Esophagus mucosa (tissue), 1 donor: ENCODE data around the gene FH. TPM values are rescaled to one million over a fixed set of nuclear protein-coding genes. Genes with fewer than 3 reads are reported as not detected.

Source experiments
- ATAC-seq: fragments of 200-7000 bp; cut with Tn5 transposase; one replicate; pipeline ENCODE4 v1.9.1; 2020
- total RNA-seq: library from RNA; stranded (reverse); gene quantifications from one replicate; pipeline ENCODE4 v1.2.4, GENCODE V29; 2023
- donor health status: DM: yes; HTN: yes; CAD: no.

Gene FH
- total RNA-seq, 1 donor from 2014 or later: 54.8 TPM

GRCh38 chr1:241521718-241522117 lies 2.2 kb upstream of the FH start:
- ATAC-seq: no peak

- no peak for ATAC-seq
Measured at GRCh38 chr1:241520080-241520465, 518 bp upstream of the FH start.

- no peak for ATAC-seq
Measured at GRCh38 chr1:241518476-241519307, 863 bp downstream of the FH start.

- ATAC-seq: no peak
Measured at GRCh38 chr1:241513378-241513777, 6.2 kb downstream of the FH start.

GRCh38 chr1:241507189-241507863 lies 12.2 kb downstream of the FH start:
- ATAC-seq: no peak

- ATAC-seq: no peak
Measured at GRCh38 chr1:241503444-241503843, 16.1 kb downstream of the FH start.

GRCh38 chr1:241499910-241500309 lies 19.6 kb downstream of the FH start:
- ATAC-seq: no peak

GRCh38 chr1:241495741-241496140 lies 23.8 kb downstream of the FH start:
- ATAC-seq: no peak

- no peak for ATAC-seq
Measured at GRCh38 chr1:241488739-241489138, 30.8 kb downstream of the FH start.

GRCh38 chr1:241485554-241485992 lies 34.0 kb downstream of the FH start:
- no peak for ATAC-seq

- ATAC-seq: no peak
Measured at GRCh38 chr1:241485145-241485544, 34.4 kb downstream of the FH start.

GRCh38 chr1:241482761-241483250 lies 36.7 kb downstream of the FH start:
- no peak for ATAC-seq

- no peak for ATAC-seq
Measured at GRCh38 chr1:241479294-241479693, 40.3 kb downstream of the FH start.

- ATAC-seq: no peak
Measured at GRCh38 chr1:241475671-241476070, 43.9 kb downstream of the FH start.

GRCh38 chr1:241473026-241473425 lies 46.5 kb downstream of the FH start:
- ATAC-seq: no peak

- ATAC-seq: no peak
Measured at GRCh38 chr1:241470908-241471590, 48.5 kb downstream of the FH start.

GRCh38 chr1:241470361-241470760 lies 49.2 kb downstream of the FH start:
- no peak for ATAC-seq

- ATAC-seq: no peak
Measured at GRCh38 chr1:241465673-241466072, 53.9 kb downstream of the FH start.

GRCh38 chr1:241464985-241465384 lies 54.6 kb downstream of the FH start:
- ATAC-seq: no peak

GRCh38 chr1:241462391-241462790 lies 57.2 kb downstream of the FH start:
- ATAC-seq: no peak

- ATAC-seq: no peak
Measured at GRCh38 chr1:241460098-241460873, 59.3 kb downstream of the FH start.

GRCh38 chr1:241459186-241459802 lies 60.3 kb downstream of the FH start:
- ATAC-seq: no peak
